HEK293T (cell line): Measurements from ENCODE around the gene CEP192.

ENCODE experiments used
- BHLHE40 ChIP-seq: fragments of 450-650 bp; IDR thresholded peaks from 2 replicates; pipeline ENCODE4 v1.6.1; 2016; ENCODE audit warnings: mild to moderate bottlenecking, moderate library complexity, borderline replicate concordance
- ELF4 ChIP-seq: fragments of 450-650 bp; IDR thresholded peaks from 2 replicates; pipeline ENCODE4 v1.6.1; 2017; ENCODE audit warnings: antibody characterized with exemption
- FOXA1 ChIP-seq: fragments of 450-650 bp; IDR thresholded peaks from 2 replicates; pipeline ENCODE4 v1.6.1; 2016; ENCODE audit warnings: mild to moderate bottlenecking
- FOXK2 ChIP-seq: fragments of 450-650 bp; IDR thresholded peaks from 2 replicates; pipeline ENCODE4 v1.6.1; 2016; ENCODE audit warnings: mild to moderate bottlenecking
- FOXM1 ChIP-seq: fragments of 450-650 bp; IDR thresholded peaks from 2 replicates; pipeline ENCODE4 v1.6.1; 2017; ENCODE audit warnings: mild to moderate bottlenecking, borderline replicate concordance
- HDGF ChIP-seq: fragments of 450-650 bp; IDR thresholded peaks from 2 replicates; pipeline ENCODE4 v1.6.1; 2017; ENCODE audit warnings: antibody characterized with exemption, borderline replicate concordance
- L3MBTL2 ChIP-seq: fragments of 450-650 bp; conservative IDR thresholded peaks from 2 replicates; pipeline ENCODE4 v1.6.1; 2016; ENCODE audit warnings: mild to moderate bottlenecking
- NFRKB ChIP-seq: fragments of 450-650 bp; IDR thresholded peaks from 2 replicates; pipeline ENCODE4 v1.6.1; 2016; ENCODE audit warnings: mild to moderate bottlenecking, moderate library complexity
- SP1 ChIP-seq: fragments of 450-650 bp; IDR thresholded peaks from 2 replicates; pipeline ENCODE4 v1.6.1; 2017
- ZNF384 ChIP-seq: fragments of 450-650 bp; IDR thresholded peaks from 2 replicates; pipeline ENCODE4 v1.6.1; 2016
- TF ChIP-seq, protein P1 (sequence below): fragments of 450-650 bp; IDR thresholded peaks from 2 replicates; pipeline ENCODE4 v1.6.1; 2016

DNA sequence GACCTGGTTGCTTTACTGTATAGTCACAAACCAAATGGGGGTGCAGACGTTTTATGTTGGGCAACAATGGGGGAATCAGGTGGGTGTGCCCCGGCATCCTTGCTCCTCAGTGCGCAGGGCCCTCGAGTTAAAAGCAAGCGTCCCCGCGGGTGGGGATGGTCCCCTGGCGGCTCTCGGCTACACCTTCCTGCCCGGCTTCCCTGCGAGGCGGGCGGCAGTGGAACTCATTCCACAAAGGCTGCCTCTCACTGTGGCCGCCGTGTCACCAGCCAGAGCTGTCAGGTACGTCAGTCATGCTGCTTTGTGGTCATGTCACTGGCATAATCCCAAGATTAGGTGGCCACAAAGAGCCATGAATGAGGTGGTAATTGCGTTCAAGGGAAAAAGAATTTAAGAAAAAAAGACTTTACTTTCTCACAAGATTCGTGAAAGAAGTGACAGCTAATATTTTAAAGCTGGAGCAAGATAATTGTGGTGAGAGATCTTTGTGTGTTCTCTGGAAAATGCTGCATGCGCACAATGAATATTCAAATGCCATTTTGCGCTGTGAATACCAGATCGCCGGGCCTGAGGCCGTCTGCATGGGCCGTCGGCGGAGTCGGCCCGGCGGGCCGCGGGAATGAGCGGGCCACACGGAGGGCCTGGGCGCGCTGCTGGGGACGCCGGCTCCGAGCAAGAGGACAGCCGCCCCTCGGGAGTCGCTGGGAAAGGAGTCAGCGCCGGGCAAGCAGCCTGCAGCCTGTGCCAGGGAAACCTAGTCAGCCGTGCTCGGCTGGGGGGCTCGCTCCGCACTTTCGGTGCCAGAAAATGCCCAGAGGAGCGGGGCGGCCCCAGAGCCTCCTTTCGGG, 145.1 kb downstream of the CEP192 start:
- TF ChIP-seq HDGF (no peak), FOXM1 (no peak), ELF4 (no peak), SP1 (no peak), NFRKB (no peak), BHLHE40 (no peak), FOXK2 (no peak), L3MBTL2 (no peak), FOXA1 (no peak), ZNF384 (no peak)
- TF ChIP-seq, protein P1, sequence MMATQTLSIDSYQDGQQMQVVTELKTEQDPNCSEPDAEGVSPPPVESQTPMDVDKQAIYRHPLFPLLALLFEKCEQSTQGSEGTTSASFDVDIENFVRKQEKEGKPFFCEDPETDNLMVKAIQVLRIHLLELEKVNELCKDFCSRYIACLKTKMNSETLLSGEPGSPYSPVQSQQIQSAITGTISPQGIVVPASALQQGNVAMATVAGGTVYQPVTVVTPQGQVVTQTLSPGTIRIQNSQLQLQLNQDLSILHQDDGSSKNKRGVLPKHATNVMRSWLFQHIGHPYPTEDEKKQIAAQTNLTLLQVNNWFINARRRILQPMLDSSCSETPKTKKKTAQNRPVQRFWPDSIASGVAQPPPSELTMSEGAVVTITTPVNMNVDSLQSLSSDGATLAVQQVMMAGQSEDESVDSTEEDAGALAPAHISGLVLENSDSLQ = no peak
